ENCODE data around the gene TMEM123.

TMEM123 gene

DNA sequence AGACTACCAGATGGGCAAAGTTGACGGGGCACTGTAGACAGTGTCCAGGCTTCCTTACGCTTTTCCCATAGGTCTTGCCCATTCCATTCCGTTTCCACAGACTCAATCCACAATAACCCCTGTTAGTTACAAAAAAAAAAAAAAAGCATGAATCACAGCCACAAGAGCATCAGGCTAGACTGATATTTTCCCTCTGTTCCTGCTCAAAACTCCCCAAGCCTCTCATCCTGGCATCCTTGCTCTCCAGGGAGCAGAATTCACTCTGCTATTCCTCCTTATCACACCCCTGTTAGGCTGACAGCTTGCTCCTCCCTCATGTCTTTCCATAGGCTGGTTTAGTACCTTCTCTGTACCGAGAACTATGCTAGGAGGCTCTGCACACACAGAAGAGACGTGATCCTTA is 42.2 kb downstream of the TMEM123 start:
- TF ChIP-seq CTCF (IDR thresholded peaks at IDR 0.05; ENCODE audit: insufficient read depth, low read length, poor library complexity, severe bottlenecking), result no peak
- no peak for TF ChIP-seq EZH2phosphoT487 (conservative IDR thresholded peaks at IDR 0.05; ENCODE audit: low read length)
- H3K27me3 ChIP-seq (ENCODE audit: low read length), result no peaks in the 10 kb centered on the region
- no peak overlapping the region for H3K4me3 ChIP-seq (ENCODE audit: insufficient read depth, low read length, poor library complexity, severe bottlenecking)
- no peak overlapping the region for H3K27ac ChIP-seq (ENCODE audit: low read depth, low read length)
- no peak overlapping the region for H2AFZ ChIP-seq (ENCODE audit: low read depth, low read length, severe bottlenecking)
- no peak overlapping the region for H3K9ac ChIP-seq (ENCODE audit: low read length)
- H3K9me3 ChIP-seq (ENCODE audit: insufficient read depth, low read length), result no peaks in the 10 kb centered on the region
- H3F3A ChIP-seq (ENCODE audit: insufficient read depth), result no peaks in the 10 kb centered on the region
- H3K4me2 ChIP-seq (ENCODE audit: low read depth, low read length, poor library complexity, severe bottlenecking), result no peak overlapping the region
- H3K9me2 ChIP-seq (replicated peaks; ENCODE audit: insufficient read depth, low read length), result no peaks in the 10 kb centered on the region
- H3K79me2 ChIP-seq (ENCODE audit: insufficient read depth, low read length), result peaks cover 100% of the 10 kb centered on the region
- H3K36me3 ChIP-seq (ENCODE audit: low read length), result peaks cover 8% of the 10 kb centered on the region; the same call in 1 of the 2 replicates
- H4K20me1 ChIP-seq (ENCODE audit: low read depth, low read length), result peaks cover 12% of the 10 kb centered on the region

DNA sequence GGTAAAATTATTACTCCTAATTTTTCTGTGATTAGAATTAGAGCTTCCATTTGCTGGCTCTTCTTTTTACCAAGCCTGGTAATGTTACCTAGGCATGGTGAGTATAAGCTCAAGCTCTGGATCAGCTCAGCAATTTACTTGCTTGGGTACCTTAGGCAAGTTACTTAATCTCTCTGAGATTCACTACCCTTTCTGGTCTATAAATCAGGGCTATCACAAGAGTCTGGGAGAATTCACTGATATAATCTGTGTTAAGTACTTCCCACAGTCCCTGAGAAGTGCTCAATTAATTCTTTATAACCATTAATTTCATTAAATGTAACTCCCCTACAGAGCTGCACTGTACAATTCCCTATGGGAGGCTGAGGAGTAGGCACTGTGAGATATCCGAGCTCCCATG is 44.2 kb downstream of the TMEM123 start:
- H3K36me3 ChIP-seq (ENCODE audit: low read length), result peaks cover 8% of the 10 kb centered on the region; the same call in 1 of the 2 replicates
- no peak overlapping the region for H3K27ac ChIP-seq (ENCODE audit: low read depth, low read length)
- no peak overlapping the region for H3K4me2 ChIP-seq (ENCODE audit: low read depth, low read length, poor library complexity, severe bottlenecking)
- H2AFZ ChIP-seq (ENCODE audit: low read depth, low read length, severe bottlenecking), result no peak overlapping the region
- TF ChIP-seq CTCF (IDR thresholded peaks at IDR 0.05; ENCODE audit: insufficient read depth, low read length, poor library complexity, severe bottlenecking) (no peak), EZH2phosphoT487 (conservative IDR thresholded peaks at IDR 0.05; ENCODE audit: low read length) (no peak)
- H3K9me2 ChIP-seq (replicated peaks; ENCODE audit: insufficient read depth, low read length), result no peaks in the 10 kb centered on the region
- H3F3A ChIP-seq (ENCODE audit: insufficient read depth), result no peaks in the 10 kb centered on the region
- no peak overlapping the region for H3K9ac ChIP-seq (ENCODE audit: low read length)
- no peaks in the 10 kb centered on the region for H3K9me3 ChIP-seq (ENCODE audit: insufficient read depth, low read length)
- no peaks in the 10 kb centered on the region; the same call in none of the 2 replicates for H4K20me1 ChIP-seq (ENCODE audit: low read depth, low read length)
- no peak overlapping the region for H3K4me3 ChIP-seq (ENCODE audit: insufficient read depth, low read length, poor library complexity, severe bottlenecking)
- peaks cover 100% of the 10 kb centered on the region for H3K79me2 ChIP-seq (ENCODE audit: insufficient read depth, low read length)
- H3K27me3 ChIP-seq (ENCODE audit: low read length), result no peaks in the 10 kb centered on the region

DNA sequence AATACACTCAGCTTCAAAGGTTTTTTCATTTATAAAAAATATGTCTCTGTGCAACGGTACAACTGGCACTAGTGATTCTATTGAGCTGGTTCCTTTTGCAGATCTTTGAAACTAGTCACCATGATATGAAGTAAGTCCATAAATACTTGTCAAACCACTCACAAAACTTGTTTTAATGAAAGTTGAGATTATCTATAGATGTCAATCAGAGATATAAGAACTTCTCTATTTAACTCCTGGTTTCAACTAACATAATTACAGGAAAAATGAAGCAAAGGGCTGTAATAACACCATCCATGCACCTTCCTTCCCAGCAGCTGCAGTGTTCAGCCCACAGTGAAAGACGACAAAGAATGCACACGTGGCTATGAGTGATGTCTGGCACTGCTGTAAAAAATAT is 44.7 kb downstream of the TMEM123 start:
- Histone ChIP-seq H3K9me2 (replicated peaks; ENCODE audit: insufficient read depth, low read length) (no peaks in the 10 kb centered on the region), H2AFZ (ENCODE audit: low read depth, low read length, severe bottlenecking) (no peak overlapping the region), H3K27ac (ENCODE audit: low read depth, low read length) (no peak overlapping the region), H3K9me3 (ENCODE audit: insufficient read depth, low read length) (no peaks in the 10 kb centered on the region), H3K4me3 (ENCODE audit: insufficient read depth, low read length, poor library complexity, severe bottlenecking) (no peak overlapping the region), H3K4me2 (ENCODE audit: low read depth, low read length, poor library complexity, severe bottlenecking) (no peak overlapping the region), H3K27me3 (ENCODE audit: low read length) (no peaks in the 10 kb centered on the region), H3F3A (ENCODE audit: insufficient read depth) (no peaks in the 10 kb centered on the region), H4K20me1 (ENCODE audit: low read depth, low read length) (no peaks in the 10 kb centered on the region; the same call in none of the 2 replicates), H3K79me2 (ENCODE audit: insufficient read depth, low read length) (peaks cover 100% of the 10 kb centered on the region), H3K9ac (ENCODE audit: low read length) (no peak overlapping the region), H3K36me3 (ENCODE audit: low read length) (peaks cover 8% of the 10 kb centered on the region; the same call in 1 of the 2 replicates)
- TF ChIP-seq CTCF (IDR thresholded peaks at IDR 0.05; ENCODE audit: insufficient read depth, low read length, poor library complexity, severe bottlenecking), result no peak
- TF ChIP-seq EZH2phosphoT487 (conservative IDR thresholded peaks at IDR 0.05; ENCODE audit: low read length), result no peak

Measured in SU-DHL-6 (cell line).